HG02884 (cell line): ENCODE results near the gene LGALS9B.
A peak's percentile ranks its signal among the peaks of the same experiment; 100 is the strongest.
"Not testable (repeated sequence)": the region's sequence is repeated elsewhere in the genome, so short reads cannot be mapped to it uniquely, and the experiment has no call there.

Experiments used
- ATAC-seq: cut with Tn5 transposase; IDR thresholded peaks from one replicate; pipeline ENCODE4 v1.9.1; 2021; ENCODE audit warnings: mild to moderate bottlenecking, moderate library complexity; ENCODE audit not compliant: unreplicated experiment

LGALS9B gene

GRCh38 chr17:20467447-20467846 is at the start of gene LGALS9B:
Gene LGALS9B (minus strand): TSS chr17:20467539. CDS start chr17:20467470, 69 bp downstream.
- peak; percentile 86 for ATAC-seq

- not testable (repeated sequence) for ATAC-seq
Measured at GRCh38 chr17:20516986-20517385, 49.6 kb upstream of the LGALS9B start.

- ATAC-seq = not testable (repeated sequence)
Measured at GRCh38 chr17:20515099-20515498, 47.8 kb upstream of the LGALS9B start.

DNA sequence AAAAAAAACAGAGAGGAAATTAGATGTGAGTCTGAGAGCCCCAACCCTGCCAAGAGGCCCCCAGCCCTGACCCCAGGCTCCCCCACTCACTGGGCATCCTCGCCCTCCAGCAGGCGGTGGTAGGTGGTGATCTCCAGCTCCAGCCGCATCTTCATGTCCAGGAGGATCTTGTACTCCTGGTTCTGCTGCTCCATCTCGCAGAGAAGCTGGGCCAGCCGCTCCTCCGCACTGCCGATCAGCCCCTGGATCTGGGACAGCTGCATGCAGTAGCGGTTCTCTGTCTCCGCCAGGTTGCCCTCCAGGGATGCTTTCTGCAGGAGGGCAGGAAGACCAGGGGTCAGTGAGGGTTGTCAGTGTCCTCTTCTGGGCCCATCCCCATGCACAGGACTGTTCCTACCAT is 46.2 kb upstream of the LGALS9B start:
- not testable (repeated sequence) for ATAC-seq

GRCh38 chr17:20512378-20512777 is 45.0 kb upstream of the LGALS9B start:
- not testable (repeated sequence) for ATAC-seq

DNA sequence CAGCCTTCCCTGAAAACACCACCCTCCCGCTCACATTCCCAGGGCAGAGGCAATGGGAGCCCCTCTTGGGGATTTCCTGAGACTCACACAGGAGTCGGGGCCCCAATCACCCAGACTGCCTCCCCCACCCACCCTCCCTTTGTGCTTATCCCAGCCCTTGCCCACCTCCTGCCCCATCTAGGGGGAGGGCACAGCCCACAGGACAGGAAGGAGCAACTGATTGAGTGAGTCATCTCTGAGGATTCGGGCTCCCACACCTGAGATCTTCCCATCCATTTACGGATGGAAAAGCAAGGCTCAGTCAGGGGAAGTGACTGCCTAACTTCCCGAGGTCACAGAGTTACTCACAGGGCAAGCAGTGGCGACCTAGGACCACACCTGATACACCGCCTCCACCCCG is 44.4 kb upstream of the LGALS9B start:
- ATAC-seq = not testable (repeated sequence)

- not testable (repeated sequence) for ATAC-seq
Measured at GRCh38 chr17:20505333-20505732, 38.0 kb upstream of the LGALS9B start.

GRCh38 chr17:20504388-20505066 is 37.2 kb upstream of the LGALS9B start:
- ATAC-seq = not testable (repeated sequence)

DNA sequence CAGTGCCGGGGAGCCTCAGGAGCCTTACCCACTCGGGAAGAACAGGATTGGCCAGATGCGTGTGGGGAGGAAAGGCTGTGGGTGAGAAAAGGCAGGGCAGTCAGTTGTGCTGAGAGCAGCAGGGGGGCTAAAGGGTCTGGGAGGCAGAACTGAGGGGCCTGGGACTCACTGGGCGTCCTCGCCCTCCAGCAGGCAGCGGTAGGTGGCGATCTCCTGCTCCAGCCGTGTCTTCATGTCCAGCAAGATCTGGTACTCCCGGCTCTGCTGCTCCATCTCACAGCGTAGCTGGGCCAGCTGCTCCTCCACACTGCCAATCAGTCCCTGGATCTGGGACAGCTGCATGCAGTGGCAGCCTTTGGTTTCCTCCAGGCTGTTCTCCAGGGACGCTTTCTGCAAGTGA is 34.6 kb upstream of the LGALS9B start:
- not testable (repeated sequence) for ATAC-seq

- ATAC-seq = not testable (repeated sequence)
Measured at GRCh38 chr17:20500346-20500745, 33.0 kb upstream of the LGALS9B start.

DNA sequence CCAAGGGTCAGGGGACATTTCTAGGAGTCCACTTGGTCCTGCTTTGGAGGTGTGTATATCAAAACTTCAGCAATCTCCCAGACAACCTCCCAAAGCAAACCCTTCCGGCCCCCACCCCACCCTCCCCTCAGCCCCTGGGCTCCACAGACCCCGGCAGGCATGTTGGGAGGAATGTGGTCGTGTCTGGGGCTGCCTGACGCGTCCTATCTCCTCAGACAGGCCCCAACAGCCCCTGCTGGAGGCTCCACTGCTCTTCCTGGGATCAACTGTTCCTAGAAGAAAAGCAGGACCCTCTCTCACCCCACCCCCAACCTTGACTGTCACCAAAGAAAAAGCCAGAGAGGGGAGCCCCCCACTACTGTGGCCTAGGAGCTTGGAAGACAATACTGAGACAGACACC is 28.1 kb upstream of the LGALS9B start:
- not testable (repeated sequence) for ATAC-seq

DNA sequence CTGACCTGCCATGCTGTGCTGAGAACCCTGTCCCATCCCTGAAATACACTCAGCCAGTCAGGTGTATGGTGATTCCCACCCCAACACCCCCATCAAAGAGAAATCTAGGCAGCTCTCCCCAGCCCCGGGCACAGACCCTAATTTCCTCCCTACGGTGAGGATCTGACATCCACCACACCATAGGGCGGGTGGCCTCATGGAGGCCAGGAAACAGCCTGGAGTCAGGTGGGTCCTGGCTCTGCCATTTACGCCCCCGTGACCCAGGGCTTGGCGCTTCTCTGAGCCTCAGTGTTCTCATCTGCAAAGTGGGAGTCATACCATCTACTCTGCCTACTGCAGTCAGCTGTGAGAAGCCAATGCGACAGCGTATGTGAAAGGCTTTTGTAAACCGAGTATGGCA is 27.4 kb upstream of the LGALS9B start:
- ATAC-seq = not testable (repeated sequence)

GRCh38 chr17:20494147-20494546 is 26.8 kb upstream of the LGALS9B start:
- not testable (repeated sequence) for ATAC-seq

- ATAC-seq = not testable (repeated sequence)
Measured at GRCh38 chr17:20492971-20493370, 25.6 kb upstream of the LGALS9B start.

DNA sequence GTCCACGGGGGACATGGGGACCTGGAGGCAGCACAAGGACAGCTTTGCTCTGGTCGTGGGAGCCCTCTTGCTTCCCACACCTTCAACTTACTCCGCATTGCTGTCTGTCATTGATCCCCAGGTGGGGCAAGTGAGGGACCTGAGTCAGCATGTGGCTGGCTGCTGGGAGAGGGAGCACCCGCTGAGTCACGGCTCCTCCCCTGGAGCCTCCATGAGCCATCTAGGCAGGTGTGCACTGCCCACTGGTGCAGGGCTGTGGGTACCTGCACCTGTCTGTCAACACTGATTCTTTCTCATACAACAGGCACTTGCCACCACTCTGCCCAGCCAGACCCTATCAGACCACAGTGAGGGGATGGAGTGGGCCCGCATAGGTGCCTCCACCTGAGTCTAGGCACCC is 24.8 kb upstream of the LGALS9B start:
- ATAC-seq = not testable (repeated sequence)

GRCh38 chr17:20484930-20485329 is 17.6 kb upstream of the LGALS9B start:
- ATAC-seq = not testable (repeated sequence)

- not testable (repeated sequence) for ATAC-seq
Measured at GRCh38 chr17:20479889-20480591, 12.7 kb upstream of the LGALS9B start.

GRCh38 chr17:20477398-20478071 is 10.2 kb upstream of the LGALS9B start:
- ATAC-seq = not testable (repeated sequence)

DNA sequence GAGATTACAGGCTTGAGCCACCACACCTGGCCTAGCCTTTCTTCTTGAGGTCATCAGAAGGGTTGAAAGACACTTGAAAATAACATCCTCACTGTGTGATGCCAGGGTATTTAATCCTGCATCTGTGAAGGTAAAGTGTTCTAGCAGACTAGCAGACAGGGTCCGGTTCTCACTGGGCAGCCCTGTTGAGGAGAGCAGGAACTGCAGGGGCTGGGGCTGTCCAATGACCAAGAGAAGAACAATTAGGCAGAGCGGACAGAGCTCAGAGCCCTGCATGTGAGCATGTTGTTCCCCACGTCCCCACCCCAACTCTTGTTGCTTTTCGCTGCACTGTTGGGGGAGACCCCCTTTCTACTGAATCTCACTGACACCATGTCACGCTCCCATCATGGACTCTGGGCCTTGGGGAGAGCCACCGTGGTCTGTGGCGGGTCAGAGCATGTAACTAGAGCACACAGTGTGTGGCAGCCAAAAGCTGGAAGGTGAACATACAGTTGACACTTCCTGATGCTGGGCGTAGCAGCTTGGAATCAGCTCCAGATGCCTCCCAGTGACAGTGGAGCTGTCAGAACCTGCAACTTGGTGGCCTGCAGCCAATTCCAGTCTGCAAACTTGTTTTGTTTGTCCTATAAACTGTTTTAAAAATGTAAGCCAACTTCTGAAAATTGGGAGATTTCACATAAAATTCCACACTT is 7.9 kb upstream of the LGALS9B start:
- ATAC-seq = not testable (repeated sequence)

GRCh38 chr17:20474081-20474480 is 6.7 kb upstream of the LGALS9B start:
- not testable (repeated sequence) for ATAC-seq

DNA sequence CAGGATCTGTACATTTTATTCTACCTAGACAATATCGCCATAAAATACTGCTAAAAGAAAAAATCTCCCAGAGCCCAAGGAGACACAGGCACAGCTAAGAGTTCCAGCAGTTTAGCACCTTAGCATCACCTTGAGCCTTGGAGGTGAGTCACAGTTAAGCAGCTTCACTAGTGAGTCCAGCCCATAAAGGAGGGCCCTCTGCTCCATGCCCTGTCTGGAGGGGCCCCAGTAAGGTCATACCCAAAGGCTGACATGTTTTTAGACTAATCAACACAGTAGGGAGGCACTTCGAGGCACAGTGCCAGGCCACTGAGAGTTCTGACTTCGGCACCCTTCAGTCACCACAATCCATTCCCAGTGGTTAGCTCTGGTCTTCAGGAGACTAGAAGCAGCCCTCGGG is 2.6 kb upstream of the LGALS9B start:
- not testable (repeated sequence) for ATAC-seq
